Right lobe of liver (tissue), 4 donors: ENCODE measurements around the gene PEF1.

ENCODE experiments used
- POLR2A ChIP-seq: fragments of 450-650 bp; IDR thresholded peaks from one replicate; pipeline ENCODE4 v1.6.1; 2017; ENCODE audit warnings: antibody characterized with exemption, mild to moderate bottlenecking
- TF ChIP-seq, protein P1 (sequence below), 4 donors: fragments of 200-600 bp in 3 of 4; fragments of 450-650 bp in 1 of 4; IDR thresholded peaks; one replicate each; pipeline versions ENCODE4 v1.5.1 to v1.8.0; 2016 to 2022; ENCODE audit warnings: antibody characterized with exemption in 4 of 4, mild to moderate bottlenecking in 2 of 4
- donor health status: DM: no; HTN: no; CAD: no.
- donor health status: DM: no; HTN: no; CAD: no.
- donor health status: DM: no; HTN: yes; CAD: no.

- TF ChIP-seq POLR2A, result no peak
- TF ChIP-seq, protein P1, sequence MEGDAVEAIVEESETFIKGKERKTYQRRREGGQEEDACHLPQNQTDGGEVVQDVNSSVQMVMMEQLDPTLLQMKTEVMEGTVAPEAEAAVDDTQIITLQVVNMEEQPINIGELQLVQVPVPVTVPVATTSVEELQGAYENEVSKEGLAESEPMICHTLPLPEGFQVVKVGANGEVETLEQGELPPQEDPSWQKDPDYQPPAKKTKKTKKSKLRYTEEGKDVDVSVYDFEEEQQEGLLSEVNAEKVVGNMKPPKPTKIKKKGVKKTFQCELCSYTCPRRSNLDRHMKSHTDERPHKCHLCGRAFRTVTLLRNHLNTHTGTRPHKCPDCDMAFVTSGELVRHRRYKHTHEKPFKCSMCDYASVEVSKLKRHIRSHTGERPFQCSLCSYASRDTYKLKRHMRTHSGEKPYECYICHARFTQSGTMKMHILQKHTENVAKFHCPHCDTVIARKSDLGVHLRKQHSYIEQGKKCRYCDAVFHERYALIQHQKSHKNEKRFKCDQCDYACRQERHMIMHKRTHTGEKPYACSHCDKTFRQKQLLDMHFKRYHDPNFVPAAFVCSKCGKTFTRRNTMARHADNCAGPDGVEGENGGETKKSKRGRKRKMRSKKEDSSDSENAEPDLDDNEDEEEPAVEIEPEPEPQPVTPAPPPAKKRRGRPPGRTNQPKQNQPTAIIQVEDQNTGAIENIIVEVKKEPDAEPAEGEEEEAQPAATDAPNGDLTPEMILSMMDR (IDR thresholded peaks at IDR 0.05), result no peak
These were observed 36.7 kb upstream of the PEF1 start for GRCh38 chr1:31681415-31681814.
